ENCODE measurements around the gene CYP2A13. TPM values are rescaled to one million over a fixed set of nuclear protein-coding genes. Genes with fewer than 3 reads are reported as not detected.
"Not testable (repeated sequence)": the region's sequence is repeated elsewhere in the genome, so short reads cannot be mapped to it uniquely, and the experiment has no call there.

Gene CYP2A13, protein sequence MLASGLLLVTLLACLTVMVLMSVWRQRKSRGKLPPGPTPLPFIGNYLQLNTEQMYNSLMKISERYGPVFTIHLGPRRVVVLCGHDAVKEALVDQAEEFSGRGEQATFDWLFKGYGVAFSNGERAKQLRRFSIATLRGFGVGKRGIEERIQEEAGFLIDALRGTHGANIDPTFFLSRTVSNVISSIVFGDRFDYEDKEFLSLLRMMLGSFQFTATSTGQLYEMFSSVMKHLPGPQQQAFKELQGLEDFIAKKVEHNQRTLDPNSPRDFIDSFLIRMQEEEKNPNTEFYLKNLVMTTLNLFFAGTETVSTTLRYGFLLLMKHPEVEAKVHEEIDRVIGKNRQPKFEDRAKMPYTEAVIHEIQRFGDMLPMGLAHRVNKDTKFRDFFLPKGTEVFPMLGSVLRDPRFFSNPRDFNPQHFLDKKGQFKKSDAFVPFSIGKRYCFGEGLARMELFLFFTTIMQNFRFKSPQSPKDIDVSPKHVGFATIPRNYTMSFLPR
- not detected for total RNA-seq
- long read RNA-seq = 0 reads

DNA sequence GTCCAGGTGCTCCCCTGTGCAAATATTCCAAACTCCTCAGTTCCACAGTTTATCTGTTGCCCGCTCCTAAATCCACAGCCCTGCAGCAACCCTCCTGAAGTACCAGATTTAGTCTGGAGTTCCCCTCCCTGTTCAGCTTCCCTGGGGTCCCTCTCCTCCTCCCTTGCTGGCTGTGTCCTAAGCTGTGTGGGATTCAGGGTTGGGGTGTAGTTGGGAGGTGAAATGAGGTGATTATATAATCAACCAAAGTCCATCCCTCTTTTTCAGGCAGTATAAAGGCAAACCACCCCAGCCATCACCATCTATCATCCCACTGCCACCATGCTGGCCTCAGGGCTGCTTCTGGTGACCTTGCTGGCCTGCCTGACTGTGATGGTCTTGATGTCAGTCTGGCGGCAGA lies at the start of gene CYP2A13:
Gene CYP2A13 (plus strand): TSS at position 301 of the 400 bp plus-strand sequence. CDS start 21 bp downstream, at position 322.
- DNase-seq (ENCODE audit: low spot score) = no peak

DNA sequence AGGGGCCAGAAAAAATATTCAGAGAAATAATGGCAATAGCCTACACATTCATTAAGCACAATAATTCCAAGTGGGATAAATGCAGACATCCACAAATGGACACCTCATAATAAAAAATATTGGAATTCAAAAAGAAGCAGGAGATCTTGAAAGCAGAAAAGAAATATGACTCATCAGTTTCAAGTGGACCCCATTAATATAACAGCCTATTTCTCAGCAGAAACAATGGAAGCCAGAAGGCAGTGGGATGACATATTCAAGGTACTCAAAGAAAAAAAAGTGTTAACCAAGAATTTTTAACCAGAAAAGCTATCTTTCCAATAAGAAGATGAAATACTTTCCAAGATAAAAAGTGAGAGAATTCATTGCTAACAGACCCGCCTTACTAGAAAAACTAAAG lies 48.4 kb upstream of the CYP2A13 start:
- no peak for DNase-seq (ENCODE audit: low spot score)

DNA sequence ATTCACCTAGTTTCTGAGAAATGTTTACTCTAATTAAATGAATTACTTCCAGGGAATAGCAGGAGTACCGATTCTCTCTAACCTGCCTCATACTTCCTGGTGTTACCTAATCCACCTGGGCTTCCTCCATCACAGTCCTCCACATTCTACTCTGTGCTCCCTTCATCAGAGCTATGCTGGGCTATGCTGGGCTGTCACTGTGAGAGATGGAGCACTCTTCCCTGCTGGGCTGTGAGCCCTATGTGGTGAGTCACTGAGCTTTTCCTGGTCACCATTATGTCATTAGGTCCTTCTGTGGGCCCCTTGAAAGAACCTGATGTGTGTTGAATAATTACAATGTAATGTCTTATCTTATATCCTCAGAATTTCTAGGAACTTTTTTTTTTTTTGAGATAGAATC lies 43.2 kb upstream of the CYP2A13 start:
- not testable (repeated sequence) for DNase-seq (ENCODE audit: low spot score)

DNA sequence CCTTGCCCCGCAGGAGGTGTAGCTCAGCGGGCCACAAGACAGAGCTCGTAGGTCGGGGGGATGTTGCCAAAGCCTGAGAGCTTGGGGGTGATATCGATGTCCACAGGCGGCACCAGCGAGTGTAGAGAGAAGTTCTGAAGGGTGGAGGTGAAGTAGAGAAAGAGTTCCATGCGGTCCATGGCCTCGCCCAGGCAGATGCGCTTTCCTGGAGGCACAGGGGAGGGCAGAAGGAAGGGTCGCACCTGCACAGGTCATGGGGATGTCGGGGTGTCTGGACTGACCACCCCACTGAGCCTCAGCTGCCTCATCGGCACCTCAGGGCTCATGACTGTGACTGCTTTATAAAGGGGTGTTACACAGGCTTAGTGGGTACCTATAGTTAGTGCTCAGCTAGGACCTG lies 37.8 kb upstream of the CYP2A13 start:
- no peak for DNase-seq (ENCODE audit: low spot score)

DNA sequence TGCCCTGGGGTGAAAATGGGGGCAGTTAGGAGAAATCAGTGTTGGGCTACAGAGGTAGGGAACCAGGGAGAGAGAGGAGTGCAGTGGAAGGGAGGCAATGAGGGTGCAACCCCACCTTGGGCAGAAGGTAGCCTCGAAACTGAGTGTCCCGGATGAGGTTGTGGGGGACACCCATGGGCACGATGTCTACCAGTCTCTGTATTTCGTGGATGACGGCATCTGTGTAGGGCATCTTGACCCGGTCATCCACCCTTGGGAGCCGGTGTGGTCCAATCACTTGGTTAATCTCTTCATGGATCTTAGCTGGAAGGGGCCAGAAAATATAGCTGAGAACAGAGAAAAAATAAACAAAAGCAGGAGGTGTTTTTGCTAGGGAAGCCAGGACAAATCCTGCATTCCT lies 36.1 kb upstream of the CYP2A13 start:
- not testable (repeated sequence) for DNase-seq (ENCODE audit: low spot score)

DNA sequence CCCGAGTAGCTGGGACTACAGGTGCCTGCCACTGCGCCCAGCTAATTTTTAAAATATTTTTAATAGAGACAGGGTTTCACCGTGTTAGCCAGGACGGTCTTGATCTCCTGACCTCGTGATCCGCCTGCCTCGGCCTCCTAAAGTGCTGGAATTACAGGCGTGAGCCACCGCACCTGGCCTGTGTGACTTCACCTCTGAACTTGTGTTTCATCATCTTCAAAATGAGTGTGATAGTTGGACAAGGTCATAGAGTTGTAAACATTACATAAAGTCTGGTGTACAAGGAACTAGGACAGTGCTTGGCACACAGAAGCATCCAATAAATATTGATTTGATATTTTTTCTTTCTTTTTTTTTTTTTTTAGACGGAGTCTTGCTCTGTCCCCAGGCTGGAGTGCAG lies 34.9 kb upstream of the CYP2A13 start:
- DNase-seq (ENCODE audit: low spot score) = not testable (repeated sequence)

DNA sequence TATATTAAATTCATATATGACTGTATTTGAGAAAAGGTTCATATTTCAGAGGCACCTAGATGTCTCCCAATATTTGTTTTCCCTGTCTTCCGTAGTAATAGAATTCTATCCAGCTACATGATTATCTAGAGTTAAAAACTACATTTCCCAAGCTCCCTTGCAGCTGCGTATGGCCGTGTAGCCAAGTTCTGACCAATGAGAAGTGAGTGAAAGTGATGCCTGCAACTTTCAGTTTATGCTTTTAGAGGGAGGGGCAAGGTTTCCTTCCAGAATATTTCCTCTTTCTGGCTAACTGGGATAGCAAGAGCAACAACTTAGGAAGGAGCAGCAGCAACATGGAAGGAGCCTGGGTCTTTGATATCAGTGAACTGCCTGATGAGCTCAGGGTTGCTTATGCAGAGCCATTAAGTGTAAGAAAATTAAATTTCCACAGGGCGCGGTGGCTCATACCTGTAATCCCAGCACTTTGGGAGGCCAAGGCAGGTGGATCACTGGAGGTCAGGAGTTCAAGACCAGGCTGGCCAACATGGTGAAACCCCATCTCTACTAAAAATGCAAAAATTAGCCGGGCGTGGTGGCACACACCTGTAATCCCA lies 23.2 kb upstream of the CYP2A13 start:
- DNase-seq (ENCODE audit: low spot score) = no peak

DNA sequence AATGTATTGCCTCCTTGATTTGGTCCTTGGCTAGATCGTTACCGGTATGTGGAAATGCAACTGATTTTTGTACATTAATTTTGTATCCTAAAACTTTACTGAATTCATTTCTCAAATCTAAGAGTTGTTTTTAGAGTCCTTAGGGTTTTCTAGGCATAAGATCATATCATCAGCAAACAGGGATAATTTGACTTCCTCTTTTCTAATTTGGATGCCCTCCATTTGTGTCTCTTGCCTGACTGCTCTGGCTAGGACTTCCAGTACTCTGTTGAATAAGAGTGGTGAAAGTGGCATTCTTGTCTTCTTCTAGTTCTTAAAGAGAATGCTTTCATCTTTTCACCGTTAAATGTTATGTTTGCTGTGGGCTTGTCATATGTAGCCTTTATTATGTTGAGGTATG lies 12.0 kb upstream of the CYP2A13 start:
- DNase-seq (ENCODE audit: low spot score) = no peak

DNA sequence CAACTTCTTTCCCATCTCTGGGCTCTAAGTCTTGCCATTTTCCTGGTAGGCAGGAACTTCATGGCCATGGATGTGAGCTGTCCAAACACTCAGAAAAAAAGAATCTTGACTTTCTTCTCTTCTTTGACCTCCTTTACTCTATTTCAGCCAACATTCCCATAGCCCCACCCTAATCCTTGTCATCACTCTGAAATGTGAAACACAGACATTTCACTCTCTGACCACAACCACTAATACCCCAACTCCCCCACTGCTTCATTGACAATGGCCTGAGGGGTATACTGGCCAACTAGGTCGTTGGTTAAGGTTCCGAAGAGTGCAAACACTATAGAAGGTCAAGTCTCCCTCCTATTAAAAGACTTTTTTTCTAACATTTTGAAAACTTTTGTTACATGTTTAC lies 4.7 kb upstream of the CYP2A13 start:
- no peak for DNase-seq (ENCODE audit: low spot score)

DNA sequence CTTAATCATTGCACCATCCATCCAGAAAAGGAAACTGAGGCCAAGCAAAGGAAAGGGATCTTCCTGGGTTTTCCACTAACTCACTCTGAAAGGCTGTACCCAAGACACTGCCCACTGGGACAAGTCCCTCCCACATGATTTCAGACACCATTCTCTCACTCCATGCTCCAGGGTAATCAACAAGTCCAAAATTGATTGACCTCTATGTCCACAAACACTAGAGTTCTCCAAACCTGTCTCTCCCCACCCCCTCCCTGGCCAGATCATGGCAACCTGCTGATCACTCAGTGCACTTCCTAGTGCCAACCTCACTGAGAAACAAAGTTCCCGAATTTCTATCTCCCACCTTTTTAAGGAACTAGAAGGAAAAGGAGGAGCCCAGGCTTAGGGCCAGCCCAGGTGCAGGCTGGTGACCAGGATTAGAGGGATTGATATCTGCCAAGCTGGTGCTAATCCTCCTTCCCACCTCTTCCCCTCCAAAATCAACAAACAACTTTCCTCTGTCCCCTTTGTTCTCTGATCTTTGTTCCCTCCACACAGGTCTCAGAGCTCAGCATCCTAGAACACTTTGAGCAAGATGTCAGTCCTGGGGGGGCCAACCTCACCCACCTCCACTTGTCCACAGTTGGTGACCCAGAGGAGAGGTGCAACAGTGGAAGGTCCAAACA lies 2.4 kb upstream of the CYP2A13 start:
- no peak for DNase-seq (ENCODE audit: low spot score)

DNA sequence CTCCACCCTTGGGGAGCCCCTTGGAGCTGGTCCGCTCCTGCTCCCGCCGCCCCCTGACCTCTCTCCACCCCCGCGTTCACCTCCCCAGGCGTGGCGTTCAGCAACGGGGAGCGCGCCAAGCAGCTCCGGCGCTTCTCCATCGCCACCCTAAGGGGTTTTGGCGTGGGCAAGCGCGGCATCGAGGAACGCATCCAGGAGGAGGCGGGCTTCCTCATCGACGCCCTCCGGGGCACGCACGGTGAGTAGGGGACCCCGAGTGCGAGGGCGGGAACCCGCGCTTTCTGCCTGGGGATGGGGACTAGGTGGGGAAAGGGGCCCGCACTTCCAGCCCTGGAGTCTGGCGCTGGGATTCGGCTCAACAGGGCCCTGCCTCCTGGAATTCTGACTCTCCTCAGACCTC lies 1.7 kb downstream of the CYP2A13 start:
- no peak for DNase-seq (ENCODE audit: low spot score)

DNA sequence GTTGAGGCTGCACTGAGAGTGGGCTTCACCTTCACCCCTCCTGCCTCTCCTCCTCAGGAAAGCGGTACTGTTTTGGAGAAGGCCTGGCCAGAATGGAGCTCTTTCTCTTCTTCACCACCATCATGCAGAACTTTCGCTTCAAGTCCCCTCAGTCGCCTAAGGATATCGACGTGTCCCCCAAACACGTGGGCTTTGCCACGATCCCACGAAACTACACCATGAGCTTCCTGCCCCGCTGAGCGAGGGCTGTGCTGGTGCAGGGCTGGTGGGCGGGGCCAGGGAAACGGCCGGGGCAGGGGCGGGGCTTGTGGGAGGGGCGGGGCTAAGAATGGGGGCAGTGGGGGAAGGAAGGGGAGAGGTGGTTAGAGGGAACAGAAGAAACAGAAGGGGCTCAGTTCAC lies 7.5 kb downstream of the CYP2A13 start:
- no peak for DNase-seq (ENCODE audit: low spot score)

DNA sequence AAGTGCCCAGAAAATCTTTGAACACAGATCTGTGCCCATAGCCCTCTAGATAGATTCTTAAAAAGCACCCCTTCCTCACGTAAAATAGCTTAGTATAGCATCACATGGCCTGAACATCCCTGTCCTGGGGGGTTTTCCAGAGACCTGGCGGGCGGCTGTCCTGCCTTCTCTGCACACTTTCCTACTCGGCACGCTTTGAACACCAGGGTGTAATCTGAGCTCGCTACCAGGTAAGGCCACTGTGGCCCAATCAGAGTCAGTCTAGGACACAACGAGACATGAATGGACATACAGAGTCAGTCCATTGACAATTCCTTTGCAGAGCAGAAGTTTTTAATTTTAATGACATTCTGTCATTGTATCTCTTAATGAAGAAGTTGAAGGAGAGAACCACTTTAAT lies 8.1 kb downstream of the CYP2A13 start:
- no peak for DNase-seq (ENCODE audit: low spot score)

DNA sequence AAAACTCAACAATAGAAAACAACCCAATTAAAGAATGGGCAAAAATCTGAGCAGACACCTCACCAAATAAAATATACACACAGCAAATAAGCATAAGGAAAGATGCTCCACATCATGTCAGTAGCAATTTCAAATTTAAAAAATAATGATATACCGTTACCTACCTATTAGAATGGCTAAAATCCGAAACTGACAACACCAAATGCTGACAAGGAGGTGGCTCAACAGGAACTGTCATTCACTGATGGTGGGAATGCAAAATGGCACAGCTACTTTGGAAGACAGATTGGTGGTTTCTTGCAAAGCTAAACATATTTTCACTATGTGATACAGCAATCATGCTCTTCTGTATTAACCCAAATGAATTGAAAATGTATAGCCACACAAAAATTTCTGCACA lies 9.1 kb downstream of the CYP2A13 start:
- no peak for DNase-seq (ENCODE audit: low spot score)

DNA sequence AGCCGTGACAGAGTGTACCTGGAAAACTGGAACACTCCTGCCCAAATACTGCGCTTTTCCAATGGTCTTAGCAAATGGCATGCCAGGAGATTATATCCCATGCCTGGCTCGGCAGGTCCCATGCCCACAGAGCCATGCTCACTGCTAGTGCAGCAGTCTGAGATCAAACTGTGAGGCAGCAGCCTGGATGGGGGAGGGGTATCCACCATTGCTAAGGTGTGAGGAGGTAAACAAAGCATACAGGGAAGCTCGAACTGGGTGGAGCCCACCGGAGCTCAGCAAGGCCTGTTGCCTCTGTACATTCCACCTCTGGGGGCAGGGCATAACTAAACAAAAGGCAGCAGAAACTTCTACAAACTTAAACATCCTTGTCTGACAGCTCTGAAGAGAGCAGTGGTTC lies 10.5 kb downstream of the CYP2A13 start:
- DNase-seq (ENCODE audit: low spot score) = no peak

DNA sequence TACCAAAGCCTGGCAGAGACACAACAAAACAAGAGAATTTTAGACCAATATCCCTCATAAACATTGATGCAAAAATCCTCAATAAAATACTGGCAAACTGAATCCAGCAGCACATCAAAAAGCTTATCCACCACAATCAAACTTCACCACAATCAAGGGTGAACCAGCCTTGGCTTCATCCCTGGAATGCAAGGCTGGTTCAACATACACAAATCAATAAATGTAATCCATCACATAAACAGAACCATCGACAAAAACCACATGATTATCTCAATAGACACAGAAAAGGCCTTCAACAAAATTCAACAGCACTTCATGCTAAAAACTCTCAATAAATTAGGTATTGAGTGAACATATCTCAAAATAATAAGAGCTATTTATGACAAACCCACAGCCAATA lies 14.0 kb downstream of the CYP2A13 start:
- DNase-seq (ENCODE audit: low spot score) = not testable (repeated sequence)

DNA sequence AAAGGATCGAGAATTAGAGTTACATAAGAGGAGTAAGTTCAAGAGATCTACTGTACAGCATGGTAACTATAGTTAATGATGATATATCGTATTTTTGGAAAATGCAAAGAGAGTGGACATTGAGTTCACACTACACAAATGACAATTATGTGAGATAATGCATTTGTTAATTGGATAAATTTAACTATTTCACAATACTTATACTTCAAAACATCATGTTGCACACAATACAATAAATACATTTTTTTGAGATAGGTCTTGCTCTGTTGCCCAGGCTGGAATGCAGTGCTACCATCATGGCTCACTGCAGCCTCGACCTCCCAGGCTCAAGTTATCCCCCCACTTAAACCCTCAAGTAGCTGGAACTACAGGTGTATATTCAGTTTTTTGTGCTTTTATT lies 17.9 kb downstream of the CYP2A13 start:
- DNase-seq (ENCODE audit: low spot score) = no peak

DNA sequence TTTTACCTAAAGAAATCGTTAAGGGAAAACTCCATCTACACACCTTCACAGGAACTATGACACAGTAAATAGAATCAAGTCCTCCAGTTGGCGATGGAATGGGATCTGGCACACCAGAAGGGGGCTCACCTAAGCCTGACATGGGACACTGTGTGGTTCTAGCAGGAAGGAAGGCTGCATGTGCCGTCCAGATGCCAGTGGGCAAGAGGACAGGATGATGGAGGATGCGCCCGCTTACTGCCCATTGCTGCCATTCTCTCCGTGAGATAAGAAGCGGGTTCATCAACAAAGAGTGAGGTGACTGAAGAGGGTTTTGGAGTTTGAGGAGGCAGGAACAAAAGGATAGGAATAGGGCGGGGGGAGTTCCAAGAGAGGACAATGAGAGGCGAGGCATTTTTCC lies 23.0 kb downstream of the CYP2A13 start:
- peak; percentile 33 for DNase-seq (ENCODE audit: low spot score)

DNA sequence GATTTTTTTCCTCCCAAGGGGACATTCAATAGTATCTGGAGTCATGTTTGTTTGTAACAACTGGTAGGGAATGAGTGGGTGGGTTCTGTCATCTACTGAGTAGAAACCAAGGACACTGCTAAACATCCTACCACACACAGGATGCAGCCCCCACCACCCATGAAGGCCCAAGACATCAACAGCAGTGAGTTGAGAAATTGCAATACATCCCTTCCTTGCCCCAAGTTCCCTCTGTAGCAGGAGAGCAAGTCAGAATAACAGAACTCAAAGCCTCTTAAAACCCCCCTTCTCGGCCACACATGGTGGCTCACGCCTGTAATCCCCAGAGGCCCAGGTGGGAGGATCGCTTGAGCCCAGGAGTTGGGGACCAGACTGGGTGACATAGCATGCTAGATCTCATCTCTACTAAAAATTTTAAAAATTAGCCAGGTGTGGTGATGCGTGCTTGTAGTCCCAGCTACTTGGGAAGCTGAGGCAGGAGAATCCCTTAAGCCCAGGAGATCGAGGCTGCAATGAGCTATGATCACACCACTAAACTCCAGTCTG lies 23.6 kb downstream of the CYP2A13 start:
- DNase-seq (ENCODE audit: low spot score) = peak; percentile 62

DNA sequence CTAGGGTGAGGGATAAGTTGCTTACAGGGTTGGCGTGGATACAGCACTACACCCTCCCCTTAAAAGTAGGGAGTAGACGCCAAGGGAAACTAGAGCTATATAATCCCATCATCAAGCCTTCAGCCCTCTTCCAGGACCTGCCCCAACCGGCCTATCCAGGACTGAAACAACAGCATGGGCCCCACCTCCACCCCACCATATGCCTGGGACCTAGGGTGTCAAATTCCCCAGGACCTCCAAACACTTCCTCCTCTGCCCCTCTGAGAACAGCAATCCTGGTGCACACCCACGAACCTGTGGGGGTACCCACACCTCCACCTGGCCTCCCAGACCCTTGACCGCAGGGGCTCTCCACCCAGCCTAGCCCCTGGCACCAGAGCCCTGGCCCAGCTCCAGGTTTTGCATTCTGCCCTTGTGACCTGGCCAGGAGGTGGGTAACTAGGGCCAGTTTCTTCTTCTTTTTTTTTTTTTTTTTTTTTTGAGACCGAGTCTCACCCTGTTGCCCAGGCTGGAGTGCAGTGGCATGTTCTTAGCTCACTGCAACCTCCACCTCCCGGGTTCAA lies 24.6 kb downstream of the CYP2A13 start:
- DNase-seq (ENCODE audit: low spot score) = no peak

DNA sequence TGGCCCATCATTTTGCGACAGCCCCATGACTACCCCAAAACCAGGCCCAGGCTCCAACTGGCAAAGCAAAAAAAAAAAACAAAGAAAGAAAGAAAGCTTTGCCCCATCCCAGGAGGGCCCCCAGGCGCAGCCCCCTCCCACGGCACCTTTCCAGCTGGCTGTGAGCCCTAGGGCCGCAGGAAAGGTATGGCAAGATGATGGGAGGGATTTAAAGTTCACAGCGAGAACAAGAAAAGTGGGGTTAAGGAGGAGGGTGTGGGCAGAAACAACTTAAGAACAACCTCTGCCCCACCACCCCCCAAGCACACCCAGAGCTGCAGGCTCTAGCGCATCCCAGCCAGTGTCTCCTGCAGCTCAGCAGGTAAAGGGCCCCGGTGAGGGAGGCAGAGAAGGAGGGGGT lies 25.9 kb downstream of the CYP2A13 start, which contains the start of gene CYP2F1:
Gene CYP2F1 (plus strand): TSS at position 301 of the 400 bp plus-strand sequence. CDS start 1,757 bp downstream, outside the sequence.
- DNase-seq (ENCODE audit: low spot score) = peak; percentile 51
